ENCODE data around the gene STK24.

GRCh38 chr13:98519976-98520375, 56.9 kb downstream of the STK24 start:
- no peak for TF ChIP-seq POLR2AphosphoS5 (IDR thresholded peaks at IDR 0.05; ENCODE audit: borderline replicate concordance, low read depth, low read length)
- TF ChIP-seq EZH2 (IDR thresholded peaks at IDR 0.05) = no peak
